ENCODE results near the gene KRT78.
"Not testable (repeated sequence)": the region's sequence is repeated elsewhere in the genome, so short reads cannot be mapped to it uniquely, and the experiment has no call there.

Gene KRT78

GRCh38 chr12:52856787-52857186 is 8.0 kb upstream of the KRT78 start:
- Mint-ChIP-seq H3K4me3 (no peak overlapping the region), H3K4me1 (peaks cover 7% of the 10 kb centered on the region), H3K9me3 (no peaks in the 10 kb centered on the region), H3K27me3 (no peaks in the 10 kb centered on the region), H3K27ac (no peak overlapping the region), H3K36me3 (no peaks in the 10 kb centered on the region)

GRCh38 chr12:52856077-52856476 is 7.3 kb upstream of the KRT78 start:
- H3K27me3 Mint-ChIP-seq, H3K4me3 Mint-ChIP-seq, H3K36me3 Mint-ChIP-seq: not testable (repeated sequence)

GRCh38 chr12:52851787-52852186 is 3.0 kb upstream of the KRT78 start:
- no peaks in the 10 kb centered on the region for H3K9me3 Mint-ChIP-seq
- no peak overlapping the region for H3K4me3 Mint-ChIP-seq
- H3K36me3 Mint-ChIP-seq, result no peaks in the 10 kb centered on the region
- H3K4me1 Mint-ChIP-seq, result no peaks in the 10 kb centered on the region
- no peak overlapping the region for H3K27ac Mint-ChIP-seq
- H3K27me3 Mint-ChIP-seq, result no peaks in the 10 kb centered on the region

More at GRCh38 chr12:52856077-52856476, 7.3 kb upstream of the KRT78 start:
- not testable (repeated sequence) for H3K27ac Mint-ChIP-seq, H3K9me3 Mint-ChIP-seq, H3K4me1 Mint-ChIP-seq

- no peak overlapping the region for H3K27ac Mint-ChIP-seq
- H3K36me3 Mint-ChIP-seq, result no peaks in the 10 kb centered on the region
- no peaks in the 10 kb centered on the region for H3K27me3 Mint-ChIP-seq
- H3K9me3 Mint-ChIP-seq, result no peaks in the 10 kb centered on the region
- H3K4me1 Mint-ChIP-seq, result no peaks in the 10 kb centered on the region
- no peak overlapping the region for H3K4me3 Mint-ChIP-seq
Observed at GRCh38 chr12:52850681-52851080, 1.9 kb upstream of the KRT78 start.

- Mint-ChIP-seq H3K27me3 (no peaks in the 10 kb centered on the region), H3K9me3 (no peaks in the 10 kb centered on the region), H3K27ac (no peak overlapping the region), H3K4me1 (no peaks in the 10 kb centered on the region), H3K36me3 (no peaks in the 10 kb centered on the region), H3K4me3 (no peak overlapping the region)
Observed at GRCh38 chr12:52849511-52849910, 717 bp upstream of the KRT78 start.

GRCh38 chr12:52847335-52848102 is 1.3 kb downstream of the KRT78 start:
- H3K4me1 Mint-ChIP-seq, result peaks cover under 1% of the 10 kb centered on the region
- H3K9me3 Mint-ChIP-seq, result no peaks in the 10 kb centered on the region
- no peaks in the 10 kb centered on the region for H3K36me3 Mint-ChIP-seq
- H3K27me3 Mint-ChIP-seq, result no peaks in the 10 kb centered on the region
- H3K27ac Mint-ChIP-seq, result no peak overlapping the region
- no peak overlapping the region for H3K4me3 Mint-ChIP-seq

- peaks cover 6% of the 10 kb centered on the region for H3K4me1 Mint-ChIP-seq
- no peak overlapping the region for H3K27ac Mint-ChIP-seq
- no peaks in the 10 kb centered on the region for H3K36me3 Mint-ChIP-seq
- H3K9me3 Mint-ChIP-seq, result no peaks in the 10 kb centered on the region
- H3K27me3 Mint-ChIP-seq, result no peaks in the 10 kb centered on the region
- no peak overlapping the region for H3K4me3 Mint-ChIP-seq
Observed at GRCh38 chr12:52846356-52846970, 2.3 kb downstream of the KRT78 start.

GRCh38 chr12:52845946-52846345 is 2.8 kb downstream of the KRT78 start:
- no peaks in the 10 kb centered on the region for H3K9me3 Mint-ChIP-seq
- H3K27me3 Mint-ChIP-seq, result no peaks in the 10 kb centered on the region

GRCh38 chr12:52844386-52844785 is 4.4 kb downstream of the KRT78 start:
- H3K4me3 Mint-ChIP-seq, result no peak overlapping the region
- H3K4me1 Mint-ChIP-seq, result peaks cover 6% of the 10 kb centered on the region
- no peaks in the 10 kb centered on the region for H3K27me3 Mint-ChIP-seq
- H3K9me3 Mint-ChIP-seq, result no peaks in the 10 kb centered on the region
- H3K36me3 Mint-ChIP-seq, result no peaks in the 10 kb centered on the region
- no peak overlapping the region for H3K27ac Mint-ChIP-seq

More at GRCh38 chr12:52845946-52846345, 2.8 kb downstream of the KRT78 start:
- no peaks in the 10 kb centered on the region for H3K36me3 Mint-ChIP-seq
- H3K4me1 Mint-ChIP-seq, result peaks cover 6% of the 10 kb centered on the region
- H3K4me3 Mint-ChIP-seq, result no peak overlapping the region
- H3K27ac Mint-ChIP-seq, result no peak overlapping the region

GRCh38 chr12:52839436-52840105 is 9.2 kb downstream of the KRT78 start:
- peaks cover 38% of the 10 kb centered on the region for H3K4me1 Mint-ChIP-seq
- no peak overlapping the region for H3K4me3 Mint-ChIP-seq
- no peaks in the 10 kb centered on the region for H3K27me3 Mint-ChIP-seq
- H3K9me3 Mint-ChIP-seq, result no peaks in the 10 kb centered on the region
- no peaks in the 10 kb centered on the region for H3K36me3 Mint-ChIP-seq
- H3K27ac Mint-ChIP-seq, result peak overlapping the region; percentile 12

GRCh38 chr12:52838609-52839435 is 10.0 kb downstream of the KRT78 start:
- peak overlapping the region; percentile 12 for H3K27ac Mint-ChIP-seq
- H3K4me1 Mint-ChIP-seq, result peaks cover 38% of the 10 kb centered on the region
- H3K9me3 Mint-ChIP-seq, result no peaks in the 10 kb centered on the region

GRCh38 chr12:52837781-52838608 is 10.8 kb downstream of the KRT78 start:
- Mint-ChIP-seq H3K9me3 (no peaks in the 10 kb centered on the region), H3K36me3 (no peaks in the 10 kb centered on the region), H3K4me3 (no peak overlapping the region), H3K4me1 (peaks cover 38% of the 10 kb centered on the region), H3K27ac (peak overlapping the region; percentile 42), H3K27me3 (no peaks in the 10 kb centered on the region)

More at GRCh38 chr12:52838609-52839435, 10.0 kb downstream of the KRT78 start:
- no peaks in the 10 kb centered on the region for H3K36me3 Mint-ChIP-seq
- H3K27me3 Mint-ChIP-seq, result no peaks in the 10 kb centered on the region
- no peak overlapping the region for H3K4me3 Mint-ChIP-seq

- H3K4me1 Mint-ChIP-seq, result peaks cover 35% of the 10 kb centered on the region
- no peak overlapping the region for H3K4me3 Mint-ChIP-seq
- no peaks in the 10 kb centered on the region for H3K27me3 Mint-ChIP-seq
- H3K27ac Mint-ChIP-seq, result no peak overlapping the region
- no peaks in the 10 kb centered on the region for H3K9me3 Mint-ChIP-seq
- no peaks in the 10 kb centered on the region for H3K36me3 Mint-ChIP-seq
Observed at GRCh38 chr12:52837413-52837741, 11.4 kb downstream of the KRT78 start.

- no peaks in the 10 kb centered on the region for H3K36me3 Mint-ChIP-seq
- H3K27me3 Mint-ChIP-seq, result no peaks in the 10 kb centered on the region
- H3K27ac Mint-ChIP-seq, result peak overlapping the region; percentile 82
- peak overlapping the region; percentile 2 for H3K4me3 Mint-ChIP-seq
- H3K4me1 Mint-ChIP-seq, result peaks cover 32% of the 10 kb centered on the region
- no peaks in the 10 kb centered on the region for H3K9me3 Mint-ChIP-seq
Observed at GRCh38 chr12:52836491-52837412, 12.0 kb downstream of the KRT78 start.
